CD14-positive monocyte (primary cell): ENCODE measurements around the gene DERL3. TPM values are rescaled to one million over a fixed set of nuclear protein-coding genes. Genes with fewer than 3 reads are reported as not detected.

Experiments used
- DNase-seq, 3 donors: peaks; one replicate each; pipeline ENCODE4 v3.0.0-alpha.2; 2011 to 2022
- H2AFZ ChIP-seq: 2 replicates; pipeline ENCODE4 v1.6.0; 2012; ENCODE audit warnings: mild to moderate bottlenecking, low read depth, low read length, inconsistent platforms; ENCODE audit not compliant: insufficient read depth, poor library complexity, severe bottlenecking
- H3K27ac ChIP-seq, 2 donors: 1 replicate in 1 of 2; 2 replicates in 1 of 2; pipeline ENCODE4 v1.5.1; 2012 to 2013; ENCODE audit warnings: low read length in 2 of 2, control low read depth in 1 of 2, inconsistent platforms in 1 of 2, low read depth in 1 of 2, mild to moderate bottlenecking in 1 of 2
- H3K27me3 ChIP-seq, 2 donors: one replicate each; pipeline versions ENCODE4 v1.6.0 to v1.6.1; 2011 to 2013; ENCODE audit warnings: low read length in 2 of 2; ENCODE audit not compliant: control insufficient read depth in 2 of 2, insufficient read depth in 2 of 2
- H3K36me3 ChIP-seq, 2 donors: replicated peaks in 1 of 2; 1 replicate in 1 of 2; 2 replicates in 1 of 2; pipeline versions ENCODE4 v1.5.1 to v1.6.1; 2012 to 2013; ENCODE audit warnings: low read length in 2 of 2, control low read depth in 1 of 2, inconsistent platforms in 1 of 2, mild to moderate bottlenecking in 1 of 2; ENCODE audit not compliant: insufficient read depth in 2 of 2, control insufficient read depth in 1 of 2
- H3K4me1 ChIP-seq, 2 donors: 1 replicate in 1 of 2; 2 replicates in 1 of 2; pipeline versions ENCODE4 v1.5.1 to v1.6.1; 2012 to 2013; ENCODE audit warnings: low read length in 2 of 2, control low read depth in 1 of 2, inconsistent platforms in 1 of 2, mild to moderate bottlenecking in 1 of 2, moderate library complexity in 1 of 2; ENCODE audit not compliant: insufficient read depth in 2 of 2, control insufficient read depth in 1 of 2
- H3K4me2 ChIP-seq: replicated peaks from 2 replicates; pipeline ENCODE3; 2012; ENCODE audit warnings: low read length, moderate library complexity, mild to moderate bottlenecking; ENCODE audit not compliant: poor library complexity, severe bottlenecking; ENCODE audit errors: extremely low read depth
- H3K4me3 ChIP-seq, 3 experiments: fragments of 200-600 bp in 1 of 3; sonication (generic) in 1 of 3; replicated peaks in 1 of 3; 1 replicate in 2 of 3; 2 replicates in 1 of 3; pipeline ENCODE4 v1.5.1; 2011 to 2013; ENCODE audit warnings: low read length in 3 of 3, mild to moderate bottlenecking in 3 of 3, control low read depth in 2 of 3, low read depth in 2 of 3, inconsistent platforms in 1 of 3, moderate library complexity in 1 of 3
- H3K79me2 ChIP-seq: 2 replicates; pipeline ENCODE4 v1.6.0; 2012; ENCODE audit warnings: mild to moderate bottlenecking, control low read depth, inconsistent platforms, low read length, moderate library complexity; ENCODE audit not compliant: insufficient read depth
- H3K9ac ChIP-seq: 2 replicates; pipeline ENCODE4 v1.6.0; 2017; ENCODE audit warnings: low read length, mild to moderate bottlenecking; ENCODE audit not compliant: insufficient read depth, poor library complexity, severe bottlenecking
- H3K9me3 ChIP-seq, 2 donors: replicated peaks in 1 of 2; 1 replicate in 1 of 2; 2 replicates in 1 of 2; pipeline versions ENCODE4 v1.5.1 to v1.6.1; 2012 to 2013; ENCODE audit warnings: low read length in 2 of 2, control low read depth in 1 of 2; ENCODE audit not compliant: control insufficient read depth in 1 of 2, insufficient read depth in 1 of 2
- H4K20me1 ChIP-seq: 2 replicates; pipeline ENCODE4 v1.6.0; 2012; ENCODE audit warnings: mild to moderate bottlenecking, low read length, control low read depth, moderate library complexity; ENCODE audit not compliant: insufficient read depth
- H3K27ac Mint-ChIP-seq, 7 donors: one replicate each; pipeline ENCODE4 v1.8.0; 2020; ENCODE audit warnings: mild to moderate bottlenecking in 7 of 7, mixed read lengths in 7 of 7, moderate library complexity in 6 of 7, inconsistent platforms in 2 of 7
- H3K27me3 Mint-ChIP-seq, 3 donors: one replicate each; pipeline ENCODE4 v1.8.0; 2021 to 2022; ENCODE audit warnings: low read depth in 3 of 3, mild to moderate bottlenecking in 3 of 3, mixed read lengths in 3 of 3, moderate library complexity in 3 of 3, inconsistent platforms in 1 of 3
- H3K36me3 Mint-ChIP-seq, 2 donors: one replicate each; pipeline ENCODE4 v1.8.0; 2020; ENCODE audit warnings: mixed read lengths in 2 of 2, inconsistent platforms in 1 of 2, mild to moderate bottlenecking in 1 of 2
- H3K4me1 Mint-ChIP-seq: one replicate; pipeline ENCODE4 v1.8.0; 2020; ENCODE audit warnings: mild to moderate bottlenecking, mixed read lengths
- H3K4me3 Mint-ChIP-seq, 2 donors: one replicate each; pipeline ENCODE4 v1.8.0; 2020; ENCODE audit warnings: mild to moderate bottlenecking in 2 of 2, mixed read lengths in 2 of 2, moderate library complexity in 1 of 2
- H3K9me3 Mint-ChIP-seq, 7 donors: one replicate each; pipeline ENCODE4 v1.8.0; 2020 to 2022; ENCODE audit warnings: mixed read lengths in 7 of 7, mild to moderate bottlenecking in 6 of 7, moderate library complexity in 6 of 7, inconsistent platforms in 2 of 7
- CTCF ChIP-seq: fragments of 200-600 bp; IDR thresholded peaks from one replicate; pipeline ENCODE4 v1.8.0; 2022; ENCODE audit warnings: antibody characterized with exemption, mild to moderate bottlenecking
- WGBS: methylation state at CpG from one replicate; pipeline ENCODE4 v1.1.5; 2013; ENCODE audit warnings: missing lambda C conversion rate; ENCODE audit not compliant: insufficient coverage; 5-methylcytosine and 5-hydroxymethylcytosine counted together
- intact Hi-C, 2 donors: fragments of 100-400 bp; cut with micrococcal nuclease; formaldehyde crosslinking; loops; one replicate each; pipeline versions ENCODE4 v1.15.0 to v1.15.1; 2023
- polyA plus RNA-seq, 3 donors: library from polyadenylated mRNA; depleted of rRNA in 1 of 3; unstranded in 2 of 3; stranded (reverse) in 1 of 3; fragments of 300-500 nt in 2 of 3; fragments of >200 nt in 1 of 3; fragmentation: Illumina TruSeq in 2 of 3; gene quantifications; 1 replicate in 2 of 3; 2 replicates in 1 of 3; pipeline ENCODE4 v1.2.3, GENCODE V29; 2012 to 2021

The DERL3 gene
- polyA plus RNA-seq, 3 donors, result 0.23 to 0.64 (median 0.28) TPM

DNA sequence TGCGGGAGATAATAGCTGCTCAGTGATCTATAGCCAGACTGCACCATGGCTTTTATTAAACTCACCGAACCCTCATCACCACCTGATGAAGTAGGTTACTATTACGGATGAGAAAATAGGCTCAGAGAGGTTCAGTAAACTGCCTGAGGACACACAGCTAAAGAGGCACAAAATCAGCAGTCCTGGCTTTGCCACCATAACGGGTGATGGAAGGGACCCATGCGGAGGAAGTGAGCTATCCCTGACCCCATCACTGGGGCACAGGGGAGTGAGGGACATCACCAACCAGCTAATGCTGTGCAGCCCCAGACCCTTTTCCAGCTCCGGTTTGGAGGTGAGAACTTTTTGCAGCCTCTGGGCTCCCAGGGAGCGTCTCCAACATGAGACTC is 7.3 kb upstream of the DERL3 start:
- Histone ChIP-seq H3K9me3 (no peaks in the 10 kb centered on the region), H3K27ac (no peak overlapping the region), H3K9ac (no peak overlapping the region), H3K36me3 (no peaks in the 10 kb centered on the region), H3K4me1 (peaks cover 17 to 20% of the 10 kb centered on the region in 2 donors), H4K20me1 (no peaks in the 10 kb centered on the region), H3K4me2 (no peak overlapping the region), H3K79me2 (no peaks in the 10 kb centered on the region), H2AFZ (no peak overlapping the region), H3K4me3 (no peak overlapping the region), H3K27me3 (peaks cover 0 to 5% of the 10 kb centered on the region in 2 donors)
- H3K36me3 Mint-ChIP-seq, result no peaks in the 10 kb centered on the region
- no peak overlapping the region for H3K27ac Mint-ChIP-seq
- H3K9me3 Mint-ChIP-seq, result peaks cover 0 to 2% (median 0%) of the 10 kb centered on the region in 7 donors
- H3K4me1 Mint-ChIP-seq, result peaks cover 16% of the 10 kb centered on the region
- no peak for TF ChIP-seq CTCF
- intact Hi-C loops, result loop anchor here in 1 of 2 donors (5.0 kb wide), 1 partner anchor 299 kb away; no protein-coding TSS in a partner anchor
- no peak overlapping the region for H3K4me3 Mint-ChIP-seq
- H3K27me3 Mint-ChIP-seq, result peaks cover 8 to 12% (median 10%) of the 10 kb centered on the region in 3 donors
- no peak for DNase-seq
- 66% methylated on average over 4 of the region's 7 CpGs for WGBS

GRCh38 chr22:23845265-23846080 is 6.7 kb upstream of the DERL3 start:
- Histone ChIP-seq H3K36me3 (no peaks in the 10 kb centered on the region), H3K4me2 (no peak overlapping the region), H3K4me1 (peaks cover 17 to 20% of the 10 kb centered on the region in 2 donors), H3K27ac (no peak overlapping the region), H3K9me3 (no peaks in the 10 kb centered on the region), H3K4me3 (no peak overlapping the region), H3K27me3 (peaks cover 0 to 5% of the 10 kb centered on the region in 2 donors), H3K9ac (no peak overlapping the region), H2AFZ (no peak overlapping the region), H4K20me1 (no peaks in the 10 kb centered on the region), H3K79me2 (no peaks in the 10 kb centered on the region)
- peaks cover 0 to 2% (median 0%) of the 10 kb centered on the region in 7 donors for H3K9me3 Mint-ChIP-seq
- no peaks in the 10 kb centered on the region for H3K36me3 Mint-ChIP-seq
- intact Hi-C loops, result loop anchor here in 1 of 2 donors (5.0 kb wide), 1 partner anchor 298 kb away; no protein-coding TSS in a partner anchor
- 61% methylated on average over 7 of the region's 9 CpGs for WGBS
- no peak overlapping the region for H3K4me3 Mint-ChIP-seq
- peaks cover 16% of the 10 kb centered on the region for H3K4me1 Mint-ChIP-seq
- DNase-seq, result no peak
- H3K27ac Mint-ChIP-seq, result no peak overlapping the region
- peaks cover 8 to 12% (median 10%) of the 10 kb centered on the region in 3 donors for H3K27me3 Mint-ChIP-seq
- TF ChIP-seq CTCF, result no peak
